Parathyroid adenoma (tissue), 2 donors: ENCODE results near the gene DUSP7.

Experiments used
- H2AFZ ChIP-seq: fragments of 300-600 bp; sonication (generic); one replicate; pipeline ENCODE4 v1.7.0; 2017; ENCODE audit warnings: antibody characterized with exemption, mild to moderate bottlenecking
- H3K27ac ChIP-seq: fragments of 300-600 bp; sonication (generic); one replicate; pipeline ENCODE4 v1.7.0; 2017
- H3K27me3 ChIP-seq: fragments of 300-600 bp; sonication (generic); one replicate; pipeline ENCODE4 v1.7.0; 2017; ENCODE audit warnings: low read length; ENCODE audit not compliant: control insufficient read depth, insufficient read depth
- H3K36me3 ChIP-seq: fragments of 300-600 bp; sonication (generic); one replicate; pipeline ENCODE4 v1.7.0; 2017; ENCODE audit warnings: low read length; ENCODE audit not compliant: control insufficient read depth, insufficient read depth
- H3K4me1 ChIP-seq: fragments of 300-600 bp; sonication (generic); one replicate; pipeline ENCODE4 v1.7.0; 2017; ENCODE audit warnings: control low read depth
- H3K4me2 ChIP-seq: fragments of 300-600 bp; sonication (generic); one replicate; pipeline ENCODE4 v1.7.0; 2017; ENCODE audit warnings: low read length
- H3K4me3 ChIP-seq: fragments of 300-600 bp; sonication (generic); one replicate; pipeline ENCODE4 v1.7.0; 2017; ENCODE audit warnings: low read depth, low read length
- H3K79me2 ChIP-seq: fragments of 300-600 bp; sonication (generic); one replicate; pipeline ENCODE4 v1.7.0; 2017; ENCODE audit warnings: control low read depth
- H3K9ac ChIP-seq: fragments of 300-600 bp; sonication (generic); one replicate; pipeline ENCODE4 v1.7.0; 2017; ENCODE audit warnings: mild to moderate bottlenecking
- H3K9me3 ChIP-seq: fragments of 300-600 bp; sonication (generic); one replicate; pipeline ENCODE4 v1.7.0; 2017; ENCODE audit warnings: low read length; ENCODE audit not compliant: control insufficient read depth
- CTCF ChIP-seq: fragments of 300-600 bp; sonication (generic); IDR thresholded peaks from one replicate; pipeline ENCODE4 v1.7.0; 2017; ENCODE audit warnings: antibody characterized with exemption, mild to moderate bottlenecking
- donor health status: primary hyperparathyroidism.

DUSP7 gene

DNA sequence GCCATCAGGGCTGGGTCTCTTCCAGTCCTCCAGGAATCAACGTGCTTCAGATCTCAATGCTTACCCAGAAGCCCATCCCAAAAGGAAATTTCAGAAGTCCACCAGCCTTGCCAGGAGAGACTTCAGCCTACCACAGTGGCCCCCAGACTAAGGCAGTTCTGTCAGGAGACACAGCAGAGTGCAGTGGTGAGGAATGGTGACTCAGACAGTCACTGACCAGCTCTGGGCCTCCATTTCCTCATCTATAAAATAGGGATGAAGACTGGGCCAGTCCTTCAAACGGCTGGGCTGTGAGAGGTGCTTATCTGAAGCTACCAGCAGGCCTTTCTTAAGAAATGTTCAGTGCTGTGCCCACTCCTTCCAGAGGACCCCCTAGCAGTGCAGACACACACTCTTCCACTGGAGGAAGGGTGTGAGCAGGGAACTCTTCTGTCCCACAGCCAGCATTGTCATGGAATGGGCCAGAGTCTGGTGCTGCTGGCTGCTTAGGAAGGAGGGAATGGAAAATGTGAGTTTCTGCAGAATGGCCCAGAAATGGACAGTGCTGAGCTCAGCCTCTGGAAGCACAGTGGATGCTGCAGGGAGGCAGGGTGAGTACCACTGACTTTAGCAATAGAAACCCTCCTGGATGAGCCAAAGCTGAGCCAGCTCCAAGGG, 41.6 kb upstream of the DUSP7 start:
- H3K27ac ChIP-seq, result no peak overlapping the region

DNA sequence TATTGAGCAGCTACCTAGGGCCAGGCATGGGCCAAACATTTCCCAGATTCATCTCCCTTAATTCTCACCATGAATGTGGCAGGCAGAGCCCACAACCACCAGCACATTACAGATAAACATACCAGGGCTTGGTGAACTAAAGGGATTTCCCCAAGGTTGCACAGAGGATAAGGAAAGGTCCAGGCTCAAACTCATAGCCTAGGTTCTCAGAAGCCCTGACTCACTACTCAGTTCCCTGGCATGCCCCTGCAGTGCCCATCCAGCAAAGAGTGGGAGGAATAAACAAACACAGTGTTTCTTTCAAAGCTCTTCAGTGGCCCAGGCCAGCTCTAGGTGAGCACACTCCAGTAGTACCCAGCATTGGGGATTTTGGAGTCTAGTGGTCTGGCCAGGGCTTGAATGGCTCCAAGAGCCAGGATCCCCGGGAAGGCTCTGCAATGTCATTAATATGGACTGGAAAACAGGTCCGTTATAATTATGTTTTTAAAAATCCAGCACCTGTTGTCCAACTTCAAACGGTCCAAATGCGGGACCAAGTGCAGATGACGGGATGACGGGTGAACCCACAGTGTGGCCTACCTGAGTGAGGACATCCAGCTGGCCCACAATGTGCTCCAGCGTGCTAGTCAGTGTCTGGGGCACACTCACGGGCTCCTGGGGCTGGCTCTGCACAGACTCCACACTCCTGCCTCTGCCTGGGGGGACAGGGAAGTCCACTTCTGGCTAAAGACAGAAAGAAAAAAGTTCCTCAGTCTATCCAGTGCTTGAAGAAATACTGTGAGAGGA, 39.8 kb upstream of the DUSP7 start:
- no peak overlapping the region for H3K4me2 ChIP-seq
- H3K27me3 ChIP-seq, result no peaks in the 10 kb centered on the region
- H3K79me2 ChIP-seq, result no peaks in the 10 kb centered on the region
- TF ChIP-seq CTCF, result no peak
- H3K9ac ChIP-seq, result no peak overlapping the region
- no peaks in the 10 kb centered on the region for H3K9me3 ChIP-seq
- H3K36me3 ChIP-seq, result no peaks in the 10 kb centered on the region
- no peak overlapping the region for H3K27ac ChIP-seq
- H2AFZ ChIP-seq, result no peak overlapping the region
- H3K4me3 ChIP-seq, result no peak overlapping the region
- H3K4me1 ChIP-seq, result no peaks in the 10 kb centered on the region

More for the DNA sequence above, 41.6 kb upstream of the DUSP7 start:
- Histone ChIP-seq H3K79me2 (no peaks in the 10 kb centered on the region), H3K4me3 (no peak overlapping the region), H3K36me3 (no peaks in the 10 kb centered on the region), H3K4me1 (no peaks in the 10 kb centered on the region), H3K4me2 (no peak overlapping the region), H3K9me3 (no peaks in the 10 kb centered on the region), H3K27me3 (no peaks in the 10 kb centered on the region), H2AFZ (no peak overlapping the region), H3K9ac (no peak overlapping the region)
- no peak for TF ChIP-seq CTCF

GRCh38 chr3:52094571-52095485, 38.5 kb upstream of the DUSP7 start:
- Histone ChIP-seq H3K9me3 (no peaks in the 10 kb centered on the region), H3K9ac (no peak overlapping the region), H3K27me3 (no peaks in the 10 kb centered on the region), H2AFZ (no peak overlapping the region), H3K36me3 (no peaks in the 10 kb centered on the region), H3K4me3 (no peak overlapping the region), H3K4me2 (no peak overlapping the region), H3K27ac (no peak overlapping the region), H3K79me2 (no peaks in the 10 kb centered on the region), H3K4me1 (no peaks in the 10 kb centered on the region)
- TF ChIP-seq CTCF, result no peak

DNA sequence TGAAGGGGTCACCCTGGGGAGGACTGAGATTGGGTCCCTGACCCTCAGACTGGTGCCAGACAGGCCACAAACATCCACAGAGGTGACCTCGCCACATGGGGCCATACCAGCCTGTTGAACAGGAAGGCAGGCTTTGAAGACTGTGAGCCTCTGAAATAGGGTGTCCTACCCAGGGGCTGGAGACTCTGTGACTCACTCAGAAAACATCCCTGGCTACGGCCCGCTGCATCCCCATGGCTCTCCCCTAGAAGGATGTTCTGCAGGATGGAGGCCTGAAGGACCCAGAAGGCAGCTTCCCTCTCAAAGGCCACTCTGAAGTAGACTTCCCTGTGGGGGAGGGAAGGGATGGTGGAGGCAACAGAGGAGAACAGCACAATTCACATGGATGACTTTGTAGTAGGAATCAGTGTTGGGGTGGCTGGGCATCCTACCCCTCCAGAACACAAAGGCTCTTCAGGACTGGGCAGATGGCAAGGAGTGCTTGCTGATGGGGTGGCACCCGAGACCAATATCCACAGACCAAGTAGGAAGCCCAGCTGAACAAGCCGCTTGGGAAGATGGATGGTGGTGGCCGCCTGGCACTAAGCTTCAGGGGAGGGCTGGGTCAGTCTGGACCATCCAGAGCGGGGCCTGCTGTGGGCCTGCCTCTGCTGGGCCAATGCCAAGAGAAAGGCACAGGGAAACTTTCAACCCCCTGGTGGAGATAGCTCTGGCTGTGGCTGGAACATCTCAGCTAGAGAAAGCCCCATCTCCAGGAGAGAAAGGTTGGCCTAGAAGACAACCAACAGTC, 37.6 kb upstream of the DUSP7 start:
- no peak overlapping the region for H2AFZ ChIP-seq
- H3K9ac ChIP-seq, result no peak overlapping the region
- no peak overlapping the region for H3K4me2 ChIP-seq
- TF ChIP-seq CTCF, result no peak
- no peaks in the 10 kb centered on the region for H3K9me3 ChIP-seq
- no peaks in the 10 kb centered on the region for H3K79me2 ChIP-seq
- H3K4me1 ChIP-seq, result no peaks in the 10 kb centered on the region
- H3K36me3 ChIP-seq, result no peaks in the 10 kb centered on the region
- no peak overlapping the region for H3K27ac ChIP-seq
- no peak overlapping the region for H3K4me3 ChIP-seq
- no peaks in the 10 kb centered on the region for H3K27me3 ChIP-seq
